ELF-1 (cell line): ENCODE data around the gene PARP9.

Experiments used
- DNase-seq: peaks from one replicate; pipeline ENCODE4 v3.0.0-alpha.2; 2016; ENCODE audit warnings: low read depth, low spot score

The PARP9 gene

GRCh38 chr3:122564155-122564912, at the start of gene PARP9, which contains the start of gene DTX3L:
PARP9 (minus strand) TSS chr3:122564300; CDS start chr3:122559620, 4,680 bp downstream.
DTX3L (plus strand) TSS chr3:122564338; CDS start chr3:122564427, 89 bp downstream.
- peak; percentile 83 for DNase-seq

DNA sequence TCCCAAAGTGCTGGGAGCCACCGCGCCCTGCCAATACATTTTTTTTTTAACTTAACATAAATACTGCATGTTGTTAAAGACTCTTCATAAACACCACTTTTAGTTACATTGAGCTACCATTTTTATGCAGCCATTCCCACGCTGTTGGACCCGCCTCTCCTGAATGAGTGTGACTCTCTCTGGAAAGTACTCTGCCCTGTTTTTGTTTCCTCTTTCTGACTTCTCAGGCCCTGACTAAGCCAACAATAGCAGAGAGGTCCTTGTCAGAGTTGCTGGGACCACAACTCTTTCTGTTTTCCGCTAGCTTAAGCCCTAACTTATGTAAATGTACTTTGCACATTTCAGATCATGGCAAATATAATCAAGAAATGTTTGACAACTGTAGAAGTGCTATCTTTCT, 48.6 kb upstream of the PARP9 start:
- no peak for DNase-seq

DNA sequence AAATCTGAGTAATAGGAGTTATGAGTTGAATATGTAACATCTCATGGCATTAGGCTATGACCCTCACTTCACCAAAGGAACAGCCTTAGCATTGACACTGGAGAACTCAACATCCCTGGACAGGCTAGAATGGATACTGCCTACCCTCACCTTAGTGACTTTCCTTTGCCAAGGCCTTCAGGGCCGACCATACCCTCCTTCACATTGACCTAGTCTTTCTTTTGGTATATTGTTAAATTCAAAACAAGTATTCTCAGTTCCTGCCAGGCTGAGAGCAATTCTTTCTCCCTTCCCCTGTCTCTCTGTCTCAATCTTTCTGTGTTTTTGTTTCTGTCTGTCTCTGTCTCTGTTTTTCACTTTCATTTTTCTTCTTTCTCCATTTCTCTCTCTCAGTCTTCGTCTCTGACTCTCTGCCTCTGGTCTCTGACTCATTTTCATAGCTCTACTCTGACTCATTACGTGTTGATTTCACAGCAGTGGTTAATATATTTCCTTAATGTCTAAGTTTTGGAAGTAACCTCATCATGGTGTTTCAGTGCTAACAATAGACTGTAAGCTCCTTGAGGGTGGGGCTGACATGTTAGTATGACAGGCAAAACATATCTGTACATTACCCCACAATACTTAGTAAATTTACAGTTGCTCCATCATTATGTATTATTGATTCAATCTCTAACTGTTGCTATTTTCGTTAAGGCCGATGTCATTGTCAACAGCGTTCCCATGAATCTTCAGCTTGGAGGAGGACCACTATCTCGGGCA, 45.9 kb upstream of the PARP9 start:
- no peak for DNase-seq

DNA sequence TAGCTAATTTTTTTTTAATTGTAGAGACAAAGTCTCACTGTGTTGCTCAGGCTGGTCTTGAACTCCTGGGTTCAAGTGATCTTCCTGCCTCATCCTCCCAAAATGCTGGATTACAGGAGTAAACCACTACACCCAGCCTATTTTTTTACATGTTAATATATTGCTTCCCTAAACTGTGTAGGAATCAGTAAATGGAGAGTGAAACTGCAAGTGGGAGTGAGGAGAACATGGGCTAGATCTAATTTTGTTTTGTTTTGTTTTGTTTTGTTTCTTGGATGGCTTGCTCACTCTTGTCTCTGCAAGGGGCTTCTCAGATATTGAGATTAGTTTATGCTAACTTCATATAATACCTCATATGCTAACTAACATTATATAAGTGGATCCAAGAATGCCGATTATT, 44.8 kb upstream of the PARP9 start:
- DNase-seq, result no peak

DNA sequence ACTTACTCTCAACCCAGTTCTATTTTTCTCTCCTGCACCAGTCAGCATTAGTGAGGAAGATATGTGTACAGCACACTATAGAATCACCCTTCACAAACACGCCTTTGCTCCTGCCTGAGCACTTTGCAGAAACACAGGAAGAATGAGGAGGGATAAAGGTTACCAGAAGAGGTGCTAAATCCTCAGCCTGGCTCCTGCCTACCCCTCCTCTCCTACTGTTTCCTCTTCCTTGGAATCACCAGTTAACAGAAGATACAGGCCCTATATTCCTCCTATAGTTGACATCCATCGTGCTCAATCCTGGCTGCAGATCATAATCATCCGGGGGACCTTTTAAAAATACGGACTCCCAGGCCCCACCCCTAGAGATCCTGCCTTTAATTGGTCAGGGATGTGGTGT, 42.2 kb upstream of the PARP9 start:
- DNase-seq, result no peak

DNA sequence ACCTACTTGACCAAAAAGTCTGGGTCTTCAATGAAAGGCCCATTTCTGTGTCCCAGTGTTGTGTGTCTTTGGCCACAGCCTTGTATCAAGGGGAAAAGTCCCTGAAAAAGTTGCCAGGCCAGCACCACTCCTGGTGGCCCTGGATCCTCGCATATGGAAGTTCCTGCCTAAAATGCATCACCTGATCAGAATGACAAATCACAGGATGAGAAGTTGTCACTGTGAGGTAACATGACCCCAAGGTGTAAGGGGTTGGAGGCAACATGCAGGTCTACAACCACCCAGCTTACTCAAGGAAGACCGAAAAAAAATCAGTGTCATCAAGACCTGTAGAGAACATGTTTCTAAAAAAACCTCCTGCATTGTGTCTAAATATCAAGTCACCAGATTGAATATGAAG, 39.0 kb upstream of the PARP9 start:
- no peak for DNase-seq

- DNase-seq, result no peak
These were observed 38.1 kb upstream of the PARP9 start for GRCh38 chr3:122602011-122602710.

- DNase-seq, result no peak
These were observed 34.5 kb upstream of the PARP9 start for GRCh38 chr3:122598556-122598955.

- DNase-seq, result no peak
These were observed 34.1 kb upstream of the PARP9 start for GRCh38 chr3:122598151-122598550.

- no peak for DNase-seq
These were observed 29.9 kb upstream of the PARP9 start for GRCh38 chr3:122594025-122594424.

GRCh38 chr3:122590610-122591009, 26.5 kb upstream of the PARP9 start:
- no peak for DNase-seq

GRCh38 chr3:122589297-122589696, 25.2 kb upstream of the PARP9 start:
- no peak for DNase-seq

GRCh38 chr3:122587572-122587971, 23.5 kb upstream of the PARP9 start:
- DNase-seq, result no peak

DNA sequence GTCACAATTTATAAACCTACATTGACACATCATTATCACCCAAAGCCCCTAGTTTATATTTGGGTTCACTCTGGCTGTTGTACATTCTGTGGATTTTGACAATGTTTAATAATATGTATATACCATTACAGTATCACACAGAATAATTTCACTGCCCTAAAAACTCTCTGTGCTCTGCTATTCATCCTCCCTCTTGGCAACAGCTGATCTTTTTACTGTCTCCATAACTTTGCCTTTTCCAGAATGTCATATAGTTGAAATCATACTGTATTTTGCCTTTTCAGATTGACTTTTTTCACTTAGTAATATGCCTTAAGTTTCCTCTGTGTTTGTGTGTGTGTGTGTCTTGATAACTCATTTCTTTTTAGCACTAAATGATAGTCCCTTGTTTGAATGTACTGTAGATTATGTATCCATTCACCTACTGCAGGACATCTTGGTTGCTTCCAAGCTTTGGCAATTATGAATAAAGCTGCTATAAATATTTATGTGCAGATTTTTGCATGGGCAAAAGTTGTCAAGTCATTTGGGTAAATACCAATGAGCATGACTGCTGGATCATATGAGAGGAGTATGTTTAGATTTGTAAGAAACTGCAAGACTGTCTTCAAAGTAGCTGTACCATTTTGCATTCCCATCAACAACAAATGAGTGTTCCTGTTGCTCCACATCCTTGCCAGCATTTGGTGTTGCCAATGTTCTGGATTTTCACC, 22.8 kb upstream of the PARP9 start:
- no peak for DNase-seq

DNA sequence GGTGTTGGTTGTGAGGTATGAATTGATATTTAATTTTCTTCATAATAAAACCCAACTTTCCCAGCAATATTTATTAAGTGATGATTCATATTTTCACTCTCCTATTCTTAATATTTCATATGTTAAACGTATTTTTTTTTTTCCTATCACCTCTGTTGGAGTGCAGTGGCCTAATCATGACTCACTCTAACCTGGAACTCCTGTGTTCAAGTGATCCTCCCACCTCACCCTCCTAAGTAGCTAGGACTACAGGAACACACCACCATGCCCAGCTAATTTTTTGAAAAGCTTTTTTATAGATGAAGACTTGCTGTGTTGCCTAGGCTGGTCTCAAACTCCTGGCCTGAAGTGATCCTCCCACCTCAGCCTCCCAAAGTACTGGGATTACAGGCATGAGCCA, 22.0 kb upstream of the PARP9 start:
- DNase-seq, result no peak

DNA sequence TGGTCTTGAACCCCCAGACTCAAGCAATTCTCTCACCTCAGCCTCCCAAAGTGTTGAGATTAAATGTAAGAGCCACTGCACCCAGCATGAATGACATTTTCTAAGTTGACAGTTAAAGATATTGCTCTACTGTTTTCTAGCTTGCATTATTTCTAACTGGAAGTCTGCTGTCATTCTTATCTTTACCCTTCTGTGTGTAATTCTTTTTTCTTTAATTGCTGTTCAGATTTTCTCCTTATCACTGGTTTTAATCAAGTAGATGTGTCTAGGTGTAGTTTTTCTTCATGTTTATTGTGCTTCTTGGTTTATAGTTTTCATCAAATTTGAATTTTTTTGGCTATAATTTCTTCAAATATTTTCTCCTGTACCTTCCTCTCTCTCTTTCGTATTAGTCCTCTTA, 18.3 kb upstream of the PARP9 start:
- DNase-seq, result no peak

GRCh38 chr3:122581622-122582021, 17.5 kb upstream of the PARP9 start:
- DNase-seq, result no peak

- no peak for DNase-seq
These were observed 16.4 kb upstream of the PARP9 start for GRCh38 chr3:122580470-122580869.

DNA sequence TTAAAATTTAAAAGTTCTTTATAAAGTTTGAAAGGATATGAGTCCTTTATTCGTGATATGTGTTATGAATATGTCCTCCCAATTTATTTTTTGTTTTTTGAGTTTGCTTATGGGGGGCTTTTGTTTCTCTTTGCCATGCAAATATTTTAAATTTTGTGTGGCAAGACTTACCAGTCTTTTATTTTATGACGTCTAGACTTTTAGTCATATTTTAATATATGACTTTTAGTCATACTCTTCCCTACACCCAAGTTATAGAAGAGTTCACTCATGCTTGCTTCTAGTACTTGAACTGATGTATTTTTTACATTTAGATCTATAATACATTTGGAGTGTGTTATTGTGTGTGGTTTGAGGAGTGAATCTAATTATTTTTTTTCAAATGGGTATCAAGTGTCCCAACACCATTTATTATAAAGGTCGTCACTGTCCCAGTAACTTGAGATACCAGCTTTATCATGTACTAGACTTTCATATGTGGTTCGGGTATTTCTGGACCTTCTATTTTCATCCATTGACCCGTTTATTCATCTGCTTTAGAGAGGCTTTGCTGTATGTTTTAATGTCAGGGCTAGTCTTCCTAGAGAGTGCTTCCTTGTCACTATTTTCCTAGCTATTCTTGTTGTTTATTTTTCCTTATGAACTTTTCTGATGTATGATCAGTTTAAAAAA, 14.1 kb upstream of the PARP9 start:
- no peak for DNase-seq

DNA sequence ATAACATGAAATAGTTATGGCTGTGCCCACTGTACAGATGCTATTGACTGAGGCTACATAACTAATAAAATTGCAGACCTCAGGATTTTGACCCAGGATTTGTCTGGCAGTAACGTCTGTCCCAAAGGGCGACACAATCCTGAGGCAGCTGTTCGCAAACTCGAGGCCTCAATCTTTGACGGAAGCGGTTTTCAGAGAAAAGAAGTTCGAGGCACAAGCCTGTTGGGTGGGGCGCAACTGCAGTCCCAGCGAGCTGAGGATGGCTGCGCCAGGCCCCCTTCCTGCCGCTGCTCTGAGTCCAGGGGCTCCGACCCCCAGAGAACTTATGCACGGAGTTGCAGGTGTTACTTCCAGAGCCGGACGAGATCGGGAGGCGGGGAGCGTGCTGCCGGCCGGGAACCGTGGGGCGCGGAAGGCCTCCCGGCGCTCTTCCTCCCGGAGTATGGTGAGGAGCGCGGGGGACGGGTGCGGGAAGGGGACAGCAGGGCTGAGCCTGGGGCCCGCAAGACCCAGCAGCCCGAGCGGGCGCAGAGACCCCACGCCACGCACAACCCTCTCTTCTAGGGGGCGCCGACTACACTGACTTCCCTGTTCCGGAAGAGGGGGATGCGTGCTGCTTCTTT, 13.4 kb upstream of the PARP9 start, which contains the start of gene PARP15:
Gene PARP15 (plus strand): TSS at position 242 of the 623 bp plus-strand sequence. CDS start 18 bp downstream, at position 260.
- peak; percentile 27 for DNase-seq
